ENCODE measurements around the gene TMEM52.
A peak's percentile ranks its signal among the peaks of the same experiment; 100 is the strongest.

TMEM52 gene

GRCh38 chr1:1918901-1919303, at the start of gene TMEM52:
Gene TMEM52, minus strand, starts transcription at chr1:1919279. Its CDS starts 14 bp downstream, at chr1:1919265.
- DNase-seq: peak; percentile 68

- DNase-seq: no peak
These were observed 48.8 kb upstream of the TMEM52 start for GRCh38 chr1:1967879-1968278.

GRCh38 chr1:1967151-1967550, 48.1 kb upstream of the TMEM52 start:
- DNase-seq: no peak

GRCh38 chr1:1966071-1966740, 47.1 kb upstream of the TMEM52 start:
- no peak for DNase-seq

- no peak for DNase-seq
These were observed 46.5 kb upstream of the TMEM52 start for GRCh38 chr1:1965546-1965945.

GRCh38 chr1:1964811-1965210, 45.7 kb upstream of the TMEM52 start:
- no peak for DNase-seq

GRCh38 chr1:1963570-1963969, 44.5 kb upstream of the TMEM52 start:
- no peak for DNase-seq

- DNase-seq: no peak
These were observed 43.7 kb upstream of the TMEM52 start for GRCh38 chr1:1962752-1963151.

GRCh38 chr1:1960480-1961196, 41.6 kb upstream of the TMEM52 start:
- DNase-seq: no peak

- peak; percentile 95 for DNase-seq
These were observed 40.9 kb upstream of the TMEM52 start for GRCh38 chr1:1959840-1960479.

GRCh38 chr1:1959459-1959839, 40.4 kb upstream of the TMEM52 start:
- DNase-seq: no peak

GRCh38 chr1:1958071-1958541, 39.0 kb upstream of the TMEM52 start:
- no peak for DNase-seq

GRCh38 chr1:1957533-1957961, 38.5 kb upstream of the TMEM52 start:
- no peak for DNase-seq

GRCh38 chr1:1956586-1957532, 37.8 kb upstream of the TMEM52 start:
- DNase-seq: no peak

- DNase-seq: no peak
These were observed 37.0 kb upstream of the TMEM52 start for GRCh38 chr1:1956101-1956500.

- no peak for DNase-seq
These were observed 36.6 kb upstream of the TMEM52 start for GRCh38 chr1:1955621-1956094.

- DNase-seq: no peak
These were observed 35.9 kb upstream of the TMEM52 start for GRCh38 chr1:1954831-1955441.

- DNase-seq: no peak
These were observed 34.9 kb upstream of the TMEM52 start for GRCh38 chr1:1954015-1954414.

GRCh38 chr1:1950940-1951339, 31.9 kb upstream of the TMEM52 start:
- no peak for DNase-seq

- DNase-seq: no peak
These were observed 29.7 kb upstream of the TMEM52 start for GRCh38 chr1:1948783-1949182.

- DNase-seq: no peak
These were observed 28.4 kb upstream of the TMEM52 start for GRCh38 chr1:1947493-1947892.

- no peak for DNase-seq
These were observed 27.5 kb upstream of the TMEM52 start for GRCh38 chr1:1946540-1946939.

All from 8988T (cell line).